Spleen (tissue), 11 donors: ENCODE measurements around the gene BTBD7. TPM values are rescaled to one million over a fixed set of nuclear protein-coding genes. Genes with fewer than 3 reads are reported as not detected.

Source experiments
- DNase-seq: peaks from one replicate; pipeline ENCODE4 v3.0.0-alpha.2; 2020
- H3K27ac ChIP-seq, 8 donors: fragments of 200-600 bp; sonication (generic) in 7 of 8; 1 replicate in 4 of 8; 2 replicates in 4 of 8; pipeline versions ENCODE4 v1.5.0 to v1.8.0; 2016 to 2021; ENCODE audit warnings: inconsistent platforms in 4 of 8, mild to moderate bottlenecking in 4 of 8, moderate library complexity in 1 of 8
- H3K27me3 ChIP-seq, 7 donors: fragments of 200-600 bp; sonication (generic) in 6 of 7; replicated peaks in 1 of 7; 1 replicate in 4 of 7; 2 replicates in 3 of 7; pipeline versions ENCODE4 v1.5.0 to v1.8.0; 2016 to 2021; ENCODE audit warnings: inconsistent platforms in 3 of 7, mild to moderate bottlenecking in 1 of 7
- H3K36me3 ChIP-seq, 6 donors: fragments of 200-600 bp; sonication (generic) in 5 of 6; 1 replicate in 4 of 6; 2 replicates in 2 of 6; pipeline versions ENCODE4 v1.5.0 to v1.8.0; 2016 to 2021; ENCODE audit warnings: inconsistent platforms in 2 of 6
- H3K4me1 ChIP-seq, 6 donors: fragments of 200-600 bp; sonication (generic) in 5 of 6; 1 replicate in 3 of 6; 2 replicates in 3 of 6; pipeline versions ENCODE4 v1.5.0 to v1.8.0; 2016 to 2021; ENCODE audit warnings: inconsistent platforms in 3 of 6
- H3K4me3 ChIP-seq, 8 donors: fragments of 200-600 bp; sonication (generic) in 7 of 8; 1 replicate in 4 of 8; 2 replicates in 4 of 8; pipeline versions ENCODE4 v1.5.0 to v1.8.0; 2016 to 2021; ENCODE audit warnings: inconsistent platforms in 4 of 8, mild to moderate bottlenecking in 4 of 8, moderate library complexity in 2 of 8
- H3K9me3 ChIP-seq, 8 donors: fragments of 200-600 bp; sonication (generic) in 7 of 8; 1 replicate in 4 of 8; 2 replicates in 4 of 8; pipeline versions ENCODE4 v1.5.0 to v1.8.0; 2016 to 2021; ENCODE audit warnings: inconsistent platforms in 4 of 8
- POLR2A ChIP-seq, 3 donors: fragments of 450-650 bp; IDR thresholded peaks; one replicate each; pipeline ENCODE4 v1.5.1; 2017; ENCODE audit warnings: antibody characterized with exemption in 3 of 3, mild to moderate bottlenecking in 1 of 3
- POLR2AphosphoS5 ChIP-seq, 3 donors: sonication (generic); formaldehyde crosslinking; IDR thresholded peaks; one replicate each; pipeline ENCODE4 v1.5.1; 2017; ENCODE audit warnings: antibody characterized with exemption in 3 of 3
- WGBS, 5 donors: extraction: QIAGEN DNeasy Blood & Tissue Kit in 3 of 5; methylation state at CpG; one replicate each; pipeline versions ENCODE4 v1.1.5 to v1.1.7; 2013 to 2018; 5-methylcytosine and 5-hydroxymethylcytosine counted together
- intact Hi-C: fragments of 100-400 bp; cut with DNase I; formaldehyde crosslinking; loops from one replicate; pipeline ENCODE4 v1.15.0; 2023; ENCODE audit warnings: low total_unique reads
- polyA plus RNA-seq, 3 donors: library from polyadenylated mRNA; stranded (reverse); fragments of 200-250 nt; gene quantifications; one replicate each; pipeline ENCODE4 v1.2.1, GENCODE V29; 2013
- total RNA-seq, 7 donors: library from RNA; depleted of rRNA in 3 of 7; stranded (reverse); fragments of >200 nt in 3 of 7; fragmentation: NEBNext Ultra II Directional in 4 of 7; extraction: Animal tissue kit (Norgen Biotek cat#: 25700) in 4 of 7; gene quantifications; one replicate each; pipeline versions ENCODE4 v1.1.0 to v1.2.1, GENCODE V29; 2016 to 2021
- TF ChIP-seq, protein P1 (sequence below), 11 experiments: fragments of 200-600 bp in 7 of 11; fragments of 450-650 bp in 4 of 11; sonication (generic) in 4 of 11; IDR thresholded peaks in 8 of 11; conservative IDR thresholded peaks in 3 of 11; 1 replicate in 7 of 11; 2 replicates in 4 of 11; pipeline versions ENCODE4 v1.4.0 to v1.8.0; 2016 to 2021; ENCODE audit warnings: antibody characterized with exemption in 11 of 11, inconsistent platforms in 4 of 11, mild to moderate bottlenecking in 1 of 11
- donor health status: healthy with polysubstance abuse.
- donor health status: DM: no; HTN: no; CAD: no; lungs with moderate emphysema.
- donor health status: DM: no; HTN: no; CAD: no.
- donor health status: Bipolar disorder and iron deficiency.
- donor health status: healthy.
- donor health status: DM: no; HTN: no; CAD: no.
- donor health status: DM: yes; HTN: yes; CAD: no.

Gene BTBD7
- total and polyA plus RNA-seq, 10 donors = 5.0 to 48.4 (median 29.5) TPM

DNA sequence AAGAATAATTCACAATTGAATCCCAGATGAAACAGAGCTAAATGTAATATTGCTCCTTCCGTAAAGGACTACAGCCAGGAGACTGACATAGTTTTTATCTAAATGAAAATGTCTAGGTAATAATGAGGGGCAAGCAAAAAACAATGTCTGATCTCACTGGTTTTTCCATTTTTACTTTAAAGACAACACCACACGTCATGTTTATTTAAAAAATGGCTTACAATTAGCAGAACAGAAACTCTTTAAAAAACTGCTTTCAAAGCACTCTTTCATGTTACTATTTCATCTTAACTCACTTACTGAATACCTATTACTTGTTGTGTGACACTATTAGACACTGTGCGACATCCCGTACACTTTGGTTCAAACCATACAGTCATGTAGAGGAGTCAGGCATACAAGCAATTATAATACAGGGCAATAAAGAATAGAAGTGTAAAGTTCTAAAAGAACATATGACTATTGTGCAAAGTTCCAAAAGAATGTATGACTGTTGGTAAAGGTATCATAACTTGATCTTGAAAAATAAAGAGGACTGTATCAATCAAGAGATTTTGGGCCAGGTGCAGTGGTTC, 9.1 kb downstream of the BTBD7 start:
- intact Hi-C loops = no loop called here
- TF ChIP-seq POLR2A (IDR thresholded peaks at IDR 0.05) (no peak), POLR2AphosphoS5 (IDR thresholded peaks at IDR 0.05) (no peak)
- TF ChIP-seq, protein P1, sequence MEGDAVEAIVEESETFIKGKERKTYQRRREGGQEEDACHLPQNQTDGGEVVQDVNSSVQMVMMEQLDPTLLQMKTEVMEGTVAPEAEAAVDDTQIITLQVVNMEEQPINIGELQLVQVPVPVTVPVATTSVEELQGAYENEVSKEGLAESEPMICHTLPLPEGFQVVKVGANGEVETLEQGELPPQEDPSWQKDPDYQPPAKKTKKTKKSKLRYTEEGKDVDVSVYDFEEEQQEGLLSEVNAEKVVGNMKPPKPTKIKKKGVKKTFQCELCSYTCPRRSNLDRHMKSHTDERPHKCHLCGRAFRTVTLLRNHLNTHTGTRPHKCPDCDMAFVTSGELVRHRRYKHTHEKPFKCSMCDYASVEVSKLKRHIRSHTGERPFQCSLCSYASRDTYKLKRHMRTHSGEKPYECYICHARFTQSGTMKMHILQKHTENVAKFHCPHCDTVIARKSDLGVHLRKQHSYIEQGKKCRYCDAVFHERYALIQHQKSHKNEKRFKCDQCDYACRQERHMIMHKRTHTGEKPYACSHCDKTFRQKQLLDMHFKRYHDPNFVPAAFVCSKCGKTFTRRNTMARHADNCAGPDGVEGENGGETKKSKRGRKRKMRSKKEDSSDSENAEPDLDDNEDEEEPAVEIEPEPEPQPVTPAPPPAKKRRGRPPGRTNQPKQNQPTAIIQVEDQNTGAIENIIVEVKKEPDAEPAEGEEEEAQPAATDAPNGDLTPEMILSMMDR (IDR thresholded peaks at IDR 0.05 in 8 of 11, conservative IDR thresholded peaks at IDR 0.05 in 3 of 11) = no peak
- Histone ChIP-seq H3K4me1 (peaks cover 0 to 93% (median 54%) of the 10 kb centered on the region in 6 donors), H3K27me3 (no peaks in the 10 kb centered on the region), H3K4me3 (no peak overlapping the region), H3K9me3 (no peaks in the 10 kb centered on the region), H3K36me3 (peaks cover 0 to 18% (median 0%) of the 10 kb centered on the region in 6 donors), H3K27ac (no peak overlapping the region)
- no peak for DNase-seq
- 89 to 94% (median 91%) methylated on average over 4 of the region's 4 CpGs for WGBS, 5 donors

DNA sequence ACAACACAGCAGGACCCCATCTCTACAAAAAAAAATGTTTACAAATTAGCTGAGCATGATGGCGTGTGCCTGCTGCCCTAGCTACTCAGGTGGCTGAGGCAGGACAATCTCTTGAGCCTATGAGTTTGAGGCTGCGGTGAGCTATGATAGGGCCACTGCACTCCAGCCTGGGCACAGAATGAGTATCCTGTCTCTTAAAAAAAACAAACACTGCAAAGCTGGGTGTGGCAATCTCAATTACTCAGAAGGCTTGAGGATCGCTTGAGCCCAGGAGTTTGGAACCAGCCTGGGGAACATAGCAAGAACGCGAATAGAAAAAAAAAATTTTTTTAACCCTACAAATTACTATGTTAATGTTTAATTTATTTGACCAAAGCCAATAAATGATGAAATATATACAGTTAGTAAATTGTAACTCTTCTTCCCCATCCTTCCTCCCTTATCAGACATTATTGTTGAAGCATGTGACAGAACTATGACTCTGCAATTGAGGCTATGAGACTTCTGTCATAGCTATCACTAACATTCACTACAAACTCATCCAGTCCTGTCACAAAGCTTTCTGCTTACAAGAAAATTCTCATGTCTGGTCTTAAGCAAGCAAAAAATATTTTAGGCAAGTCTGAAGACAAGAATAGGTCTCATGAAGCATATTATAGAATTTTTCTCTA, 9.8 kb downstream of the BTBD7 start:
- H3K9me3 ChIP-seq = no peaks in the 10 kb centered on the region

DNA sequence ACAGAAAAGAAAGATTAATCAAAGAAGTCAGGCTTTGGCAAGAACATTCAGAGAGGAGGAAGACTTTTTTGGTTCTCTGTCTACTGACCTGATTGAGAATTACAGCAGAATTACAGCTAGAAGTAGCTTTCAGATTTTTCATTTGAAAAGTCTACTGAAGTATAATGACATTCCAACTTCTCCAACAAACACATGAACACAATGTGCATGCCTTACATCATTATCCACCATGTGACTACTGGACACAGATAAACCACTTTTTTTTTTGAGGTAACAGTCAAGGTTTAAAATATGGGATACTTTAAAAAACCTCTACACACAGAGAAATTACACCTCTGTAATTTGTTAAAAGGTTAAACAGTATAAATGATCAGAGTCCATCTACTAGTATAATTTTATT, 12.3 kb downstream of the BTBD7 start:
- Histone ChIP-seq H3K36me3 (peaks cover 0 to 18% (median 0%) of the 10 kb centered on the region in 6 donors), H3K27me3 (no peaks in the 10 kb centered on the region), H3K4me3 (no peak overlapping the region), H3K27ac (no peak overlapping the region), H3K9me3 (no peaks in the 10 kb centered on the region), H3K4me1 (peaks cover 0 to 81% (median 56%) of the 10 kb centered on the region in 6 donors)
- no peak for TF ChIP-seq POLR2A (IDR thresholded peaks at IDR 0.05)
- TF ChIP-seq POLR2AphosphoS5 (IDR thresholded peaks at IDR 0.05) = no peak
- TF ChIP-seq, protein P1 (IDR thresholded peaks at IDR 0.05 in 8 of 11, conservative IDR thresholded peaks at IDR 0.05 in 3 of 11) = no peak
- intact Hi-C loops = no loop called here
- DNase-seq = no peak

More for the DNA sequence above, 9.8 kb downstream of the BTBD7 start:
- H3K4me1 ChIP-seq = peaks cover 0 to 93% (median 56%) of the 10 kb centered on the region in 6 donors
- H3K27ac ChIP-seq = no peak overlapping the region
- intact Hi-C loops = no loop called here
- H3K4me3 ChIP-seq = no peak overlapping the region
- H3K36me3 ChIP-seq = peaks cover 0 to 18% (median 0%) of the 10 kb centered on the region in 6 donors
- H3K27me3 ChIP-seq = no peaks in the 10 kb centered on the region
- TF ChIP-seq, protein P1 (IDR thresholded peaks at IDR 0.05 in 8 of 11, conservative IDR thresholded peaks at IDR 0.05 in 3 of 11) = no peak
- TF ChIP-seq POLR2A (IDR thresholded peaks at IDR 0.05) (no peak), POLR2AphosphoS5 (IDR thresholded peaks at IDR 0.05) (no peak)
- no peak for DNase-seq
- 89 to 97% (median 96%) methylated on average over 5 of the region's 5 CpGs for WGBS, 5 donors

DNA sequence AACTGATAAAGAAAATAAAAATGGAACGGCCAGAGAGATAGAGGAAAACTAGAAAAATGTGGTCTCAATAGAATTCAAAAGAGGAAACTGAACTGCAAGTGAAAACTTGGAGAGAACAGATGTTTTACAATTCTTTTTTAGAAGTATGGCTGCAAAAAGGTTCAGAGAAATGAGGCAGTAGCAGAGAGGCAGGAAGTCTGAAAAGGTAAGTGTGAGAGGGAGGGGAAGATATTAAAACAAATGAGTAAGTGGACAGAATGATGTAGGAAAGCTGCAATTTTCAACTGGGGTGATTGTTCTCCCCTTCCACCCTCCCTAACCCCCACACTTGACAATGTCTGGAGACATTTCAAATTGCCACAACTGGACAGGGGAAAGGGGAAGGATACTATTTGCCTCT, 12.9 kb downstream of the BTBD7 start:
- peaks cover 0 to 76% (median 53%) of the 10 kb centered on the region in 6 donors for H3K4me1 ChIP-seq
- peaks cover 0 to 18% (median 0%) of the 10 kb centered on the region in 6 donors for H3K36me3 ChIP-seq
- intact Hi-C loops = no loop called here
- H3K9me3 ChIP-seq = no peaks in the 10 kb centered on the region
- H3K27me3 ChIP-seq = no peaks in the 10 kb centered on the region
- no peak for DNase-seq
- no peak overlapping the region for H3K27ac ChIP-seq
- H3K4me3 ChIP-seq = no peak overlapping the region
- TF ChIP-seq POLR2A (IDR thresholded peaks at IDR 0.05) (no peak), POLR2AphosphoS5 (IDR thresholded peaks at IDR 0.05) (no peak)
- TF ChIP-seq, protein P1 (IDR thresholded peaks at IDR 0.05 in 8 of 11, conservative IDR thresholded peaks at IDR 0.05 in 3 of 11) = no peak
- WGBS, 5 donors = 26 to 38% (median 34%) methylated on average over 1 of the region's 1 CpG
